HFFc6 (cell line): Measurements from ENCODE around the gene BRF1. TPM values are rescaled to one million over a fixed set of nuclear protein-coding genes. Genes with fewer than 3 reads are reported as not detected.

Source experiments
- DNase-seq: peaks from one replicate; pipeline ENCODE4 v3.0.0-alpha.2; 2018
- H3K27ac Mint-ChIP-seq: 2 replicates; pipeline ENCODE4 v1.8.0; 2020; ENCODE audit warnings: mild to moderate bottlenecking, mixed read lengths
- H3K27me3 Mint-ChIP-seq: 2 replicates; pipeline ENCODE4 v1.8.0; 2021; ENCODE audit warnings: mild to moderate bottlenecking, moderate library complexity, mixed read lengths; ENCODE audit not compliant: insufficient read depth
- H3K36me3 Mint-ChIP-seq: 2 replicates; pipeline ENCODE4 v1.8.0; 2021; ENCODE audit warnings: low read depth, mixed read lengths
- H3K4me1 Mint-ChIP-seq: 2 replicates; pipeline ENCODE4 v1.8.0; 2020; ENCODE audit warnings: low read depth, mixed read lengths
- H3K4me3 Mint-ChIP-seq: 2 replicates; pipeline ENCODE4 v1.8.0; 2020; ENCODE audit warnings: mild to moderate bottlenecking, moderate library complexity, mixed read lengths
- H3K9me3 Mint-ChIP-seq: 2 replicates; pipeline ENCODE4 v1.8.0; 2020; ENCODE audit warnings: mild to moderate bottlenecking, mixed read lengths
- CTCF ChIP-seq: fragments of 200-600 bp; sonication (generic); IDR thresholded peaks from 2 replicates; pipeline ENCODE4 v1.5.0; 2021; ENCODE audit warnings: antibody characterized with exemption, mild to moderate bottlenecking
- total RNA-seq, 6 experiments: library from RNA; stranded (reverse); fragmentation: NEBNext Ultra II Directional; extraction: Animal tissue kit (Norgen Biotek cat#: 25700); gene quantifications; 2 replicates in 1 of 6; 3 replicates in 5 of 6; pipeline ENCODE4 v1.2.3, GENCODE V29; 2021

BRF1 gene
- total RNA-seq, 6 experiments from 2014 or later: 20.1 to 25.8 (median 21.8) TPM

DNA sequence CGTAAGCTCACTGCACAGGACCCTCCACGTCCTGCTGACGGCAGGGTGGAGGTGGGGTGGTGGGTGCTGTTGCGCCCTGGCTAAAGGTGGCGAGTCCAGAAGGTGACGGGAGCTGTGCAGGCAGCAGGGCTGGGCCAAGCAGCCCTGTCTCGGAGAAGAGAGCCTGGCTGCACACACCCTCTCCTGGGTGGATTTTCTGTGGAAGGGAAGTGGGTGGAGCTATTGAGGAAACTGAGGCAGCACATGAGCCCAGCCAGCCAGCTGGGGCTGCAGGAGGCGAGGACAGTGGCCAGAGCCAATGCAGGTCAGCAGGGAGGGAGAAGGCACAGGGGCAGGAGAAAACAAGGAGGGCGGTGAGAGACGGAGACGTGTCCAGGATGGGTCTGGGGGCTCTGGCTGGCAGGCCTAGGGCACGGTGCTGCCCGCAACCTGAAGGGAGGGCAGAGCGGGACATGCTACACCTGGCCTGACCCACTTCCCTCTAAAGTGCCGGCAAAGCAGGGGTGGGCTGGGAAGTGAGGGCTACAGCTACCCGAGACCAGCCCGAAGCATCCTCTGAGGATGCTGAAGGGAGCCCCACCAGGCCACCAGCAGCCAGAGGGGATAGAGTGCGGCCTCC lies 32.0 kb downstream of the BRF1 start:
- no peak for DNase-seq
- Mint-ChIP-seq H3K4me3 (no peak overlapping the region), H3K27ac (no peak overlapping the region), H3K9me3 (no peaks in the 10 kb centered on the region), H3K4me1 (no peaks in the 10 kb centered on the region), H3K36me3 (peaks cover 4% of the 10 kb centered on the region; the same call in 1 of the 2 replicates), H3K27me3 (no peaks in the 10 kb centered on the region; the same call in 1 of the 2 replicates)
- TF ChIP-seq CTCF: no peak

- Mint-ChIP-seq H3K27me3 (no peaks in the 10 kb centered on the region), H3K4me1 (no peaks in the 10 kb centered on the region), H3K4me3 (no peak overlapping the region), H3K27ac (no peak overlapping the region), H3K36me3 (peaks cover 5% of the 10 kb centered on the region; the same call in 1 of the 2 replicates), H3K9me3 (no peaks in the 10 kb centered on the region)
- DNase-seq: no peak
- no peak for TF ChIP-seq CTCF
Measured at GRCh38 chr14:105267820-105268548, 32.8 kb downstream of the BRF1 start.

- H3K4me3 Mint-ChIP-seq: no peak overlapping the region
- H3K27me3 Mint-ChIP-seq: no peaks in the 10 kb centered on the region
- no peaks in the 10 kb centered on the region for H3K9me3 Mint-ChIP-seq
- no peaks in the 10 kb centered on the region for H3K4me1 Mint-ChIP-seq
- no peak for TF ChIP-seq CTCF
- no peak overlapping the region for H3K27ac Mint-ChIP-seq
- DNase-seq: no peak
- H3K36me3 Mint-ChIP-seq: peaks cover 5% of the 10 kb centered on the region; the same call in 1 of the 2 replicates
Measured at GRCh38 chr14:105261781-105262180, 39.0 kb downstream of the BRF1 start.

GRCh38 chr14:105260959-105261358 lies 39.8 kb downstream of the BRF1 start:
- Mint-ChIP-seq H3K4me3 (no peak overlapping the region), H3K9me3 (no peaks in the 10 kb centered on the region), H3K4me1 (no peaks in the 10 kb centered on the region), H3K27ac (no peak overlapping the region), H3K27me3 (no peaks in the 10 kb centered on the region), H3K36me3 (peaks cover 5% of the 10 kb centered on the region; the same call in 1 of the 2 replicates)
- no peak for DNase-seq
- TF ChIP-seq CTCF: no peak

- Mint-ChIP-seq H3K9me3 (no peaks in the 10 kb centered on the region), H3K4me3 (no peak overlapping the region), H3K27ac (no peak overlapping the region), H3K36me3 (peaks cover 2% of the 10 kb centered on the region; the same call in 1 of the 2 replicates), H3K27me3 (no peaks in the 10 kb centered on the region), H3K4me1 (peaks cover 10% of the 10 kb centered on the region)
- DNase-seq: no peak
- no peak for TF ChIP-seq CTCF
Measured at GRCh38 chr14:105258846-105259245, 42.0 kb downstream of the BRF1 start.
